Measurements from ENCODE around the gene PRKAG2.
"Not testable (repeated sequence)": the region's sequence is repeated elsewhere in the genome, so short reads cannot be mapped to it uniquely, and the experiment has no call there.

Gene PRKAG2

GRCh38 chr7:151797667-151798307, 79.1 kb downstream of the PRKAG2 start:
- DNase-seq, result not testable (repeated sequence)

- DNase-seq, result no peak
Measured at GRCh38 chr7:151796871-151797537, 79.9 kb downstream of the PRKAG2 start.

- DNase-seq, result no peak
Measured at GRCh38 chr7:151796091-151796870, 80.6 kb downstream of the PRKAG2 start.

GRCh38 chr7:151795168-151795811, 81.6 kb downstream of the PRKAG2 start:
- no peak for DNase-seq

GRCh38 chr7:151794508-151795167, 82.3 kb downstream of the PRKAG2 start:
- DNase-seq, result no peak

GRCh38 chr7:151793991-151794507, 82.9 kb downstream of the PRKAG2 start:
- no peak for DNase-seq

GRCh38 chr7:151793531-151793951, 83.4 kb downstream of the PRKAG2 start:
- no peak for DNase-seq

GRCh38 chr7:151792636-151793035, 84.3 kb downstream of the PRKAG2 start:
- DNase-seq, result no peak

- DNase-seq, result no peak
Measured at GRCh38 chr7:151792086-151792485, 84.8 kb downstream of the PRKAG2 start.

- DNase-seq, result no peak
Measured at GRCh38 chr7:151790830-151791620, 85.9 kb downstream of the PRKAG2 start.

- no peak for DNase-seq
Measured at GRCh38 chr7:151790095-151790829, 86.7 kb downstream of the PRKAG2 start.

GRCh38 chr7:151789380-151789947, 87.5 kb downstream of the PRKAG2 start:
- no peak for DNase-seq

GRCh38 chr7:151787348-151787747, 89.6 kb downstream of the PRKAG2 start:
- no peak for DNase-seq

GRCh38 chr7:151786936-151787335, 90.0 kb downstream of the PRKAG2 start:
- no peak for DNase-seq

GRCh38 chr7:151786241-151786640, 90.7 kb downstream of the PRKAG2 start:
- no peak for DNase-seq

GRCh38 chr7:151785681-151785965, 91.3 kb downstream of the PRKAG2 start:
- DNase-seq, result no peak

GRCh38 chr7:151784853-151785680, 91.8 kb downstream of the PRKAG2 start:
- DNase-seq, result no peak

GRCh38 chr7:151783958-151784575, 92.8 kb downstream of the PRKAG2 start:
- no peak for DNase-seq
